HG03025 (cell line): ENCODE measurements around the gene ATG5.

Experiments used
- ATAC-seq: cut with Tn5 transposase; IDR thresholded peaks from one replicate; pipeline ENCODE4 v1.9.1; 2021; ENCODE audit warnings: mild to moderate bottlenecking, moderate library complexity; ENCODE audit not compliant: unreplicated experiment, low FRiP score

Gene ATG5

DNA sequence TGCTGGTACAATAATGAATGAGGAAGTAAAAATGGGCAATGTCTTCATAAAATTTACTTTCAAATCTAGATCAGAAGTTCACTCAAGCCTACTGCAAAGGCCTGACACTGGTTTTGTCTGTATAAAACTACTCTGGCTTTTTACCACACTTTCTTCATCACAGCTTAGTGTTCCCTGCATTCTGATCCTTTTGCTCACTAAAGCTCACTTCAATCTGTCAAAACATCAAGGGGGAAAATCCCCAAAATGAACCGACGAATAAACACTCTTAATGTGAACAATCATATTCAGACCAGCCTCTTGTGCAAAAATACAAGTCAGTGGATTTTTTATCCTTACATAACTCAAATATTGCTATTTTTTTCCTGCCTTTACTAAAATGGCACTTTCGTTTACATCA is 140.9 kb downstream of the ATG5 start:
- no peak for ATAC-seq

DNA sequence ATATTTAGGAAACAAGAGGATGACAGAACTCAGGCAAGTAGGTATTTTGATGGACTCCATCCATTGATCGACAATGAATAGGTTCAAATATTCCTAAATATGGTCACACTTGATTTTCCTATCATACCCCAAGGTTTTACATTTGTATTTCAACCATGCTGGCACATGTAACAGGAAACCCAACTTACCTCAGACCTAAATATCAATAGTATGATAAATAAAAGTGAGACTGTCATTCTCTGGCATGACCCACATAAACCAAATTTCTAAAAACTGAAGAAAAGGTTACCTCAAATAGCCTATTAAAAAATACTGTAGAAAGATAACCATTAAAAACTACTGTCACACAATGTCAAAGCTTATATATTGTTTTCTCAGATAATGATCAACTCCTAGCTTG is 142.1 kb downstream of the ATG5 start:
- no peak for ATAC-seq

DNA sequence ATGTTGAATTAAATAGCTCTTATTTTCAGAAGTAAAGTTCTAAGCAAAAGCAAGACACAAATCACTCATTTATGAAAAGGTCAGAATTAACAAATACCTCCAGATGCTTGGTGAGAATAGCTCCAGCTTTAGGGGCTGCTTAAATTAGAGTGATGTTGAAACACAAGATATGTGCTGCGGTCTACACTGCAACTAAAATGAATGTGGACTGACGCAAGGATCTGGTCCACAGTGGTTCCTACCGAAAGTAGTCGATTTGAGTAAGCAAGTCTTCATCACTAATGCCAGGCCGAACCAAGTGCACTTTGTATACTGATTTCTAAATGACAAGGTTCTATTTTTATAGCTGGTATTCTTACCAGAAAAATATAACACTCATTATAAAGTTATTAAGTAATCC is 143.1 kb downstream of the ATG5 start:
- peak; percentile 83 for ATAC-seq

DNA sequence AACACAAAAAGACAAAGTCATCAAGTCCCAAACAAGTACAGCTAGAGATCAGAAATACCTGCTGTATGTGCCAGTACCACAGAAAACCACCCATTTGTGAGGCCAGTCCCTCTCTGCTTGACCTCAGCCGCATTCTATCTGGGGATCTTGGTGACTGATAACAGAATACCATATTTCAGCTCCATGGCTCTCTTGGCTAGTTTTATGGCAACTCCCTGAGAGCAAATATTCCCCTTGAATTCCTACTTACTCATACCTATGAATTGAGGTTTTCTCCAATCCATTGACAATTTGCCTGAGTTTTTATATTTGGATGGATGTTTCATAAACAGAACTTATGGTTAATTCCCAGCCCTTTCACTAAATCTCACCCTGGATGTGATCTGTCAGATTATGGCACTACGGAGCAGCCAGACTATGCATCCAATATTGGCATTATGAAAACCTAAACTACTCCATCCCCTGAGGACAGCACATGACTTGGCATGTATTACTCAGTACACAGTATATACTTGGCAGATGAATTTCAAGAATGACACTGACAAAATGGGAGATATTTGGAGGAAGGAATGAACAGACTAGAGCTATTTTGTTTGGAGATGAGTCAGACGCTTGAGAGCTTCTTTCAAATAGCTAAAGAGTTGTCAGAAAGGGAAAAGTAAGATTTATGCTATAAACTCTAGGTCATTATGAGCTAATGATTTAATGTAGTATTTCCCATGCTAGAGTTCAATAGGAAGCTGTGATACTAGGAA is 143.7 kb downstream of the ATG5 start:
- peak; percentile 46 for ATAC-seq

DNA sequence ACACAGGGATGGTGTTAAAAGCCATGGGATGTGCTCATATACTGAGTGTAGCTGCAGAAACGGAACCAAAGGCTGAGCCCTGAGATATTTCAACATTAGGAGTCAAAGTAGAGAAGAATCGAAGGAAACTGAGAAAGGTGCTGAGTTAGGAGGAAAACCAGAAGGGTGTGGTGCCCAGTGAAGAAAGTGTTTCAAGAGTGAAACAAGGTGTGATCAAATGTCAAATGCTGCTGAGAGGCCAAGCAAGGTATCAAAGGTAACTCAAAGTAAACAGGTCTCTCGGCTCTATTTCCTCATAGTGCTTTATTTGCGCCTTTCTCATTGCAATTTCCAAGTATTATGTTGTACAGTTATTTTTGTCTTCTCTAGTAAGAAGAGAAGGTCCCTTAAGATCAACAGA is 145.4 kb downstream of the ATG5 start:
- no peak for ATAC-seq

DNA sequence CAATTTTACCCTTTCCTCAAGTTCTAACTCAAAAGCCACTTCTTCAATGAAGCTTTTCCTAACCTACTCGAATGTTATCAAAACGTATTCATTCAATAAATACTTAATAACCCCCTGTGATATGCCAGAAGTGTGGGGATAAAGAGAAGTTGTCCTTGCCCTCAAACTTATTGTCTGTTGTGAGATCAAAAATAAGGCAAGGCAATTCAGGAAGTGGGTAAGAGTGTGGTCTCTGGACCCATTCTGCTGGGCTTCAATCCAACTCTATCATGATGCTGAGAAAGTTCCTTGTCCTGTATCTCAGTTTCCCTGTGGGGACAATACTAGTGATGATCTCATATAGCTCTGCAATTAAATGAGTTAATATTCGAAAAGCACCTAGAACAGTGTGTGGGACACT is 146.7 kb downstream of the ATG5 start:
- no peak for ATAC-seq

DNA sequence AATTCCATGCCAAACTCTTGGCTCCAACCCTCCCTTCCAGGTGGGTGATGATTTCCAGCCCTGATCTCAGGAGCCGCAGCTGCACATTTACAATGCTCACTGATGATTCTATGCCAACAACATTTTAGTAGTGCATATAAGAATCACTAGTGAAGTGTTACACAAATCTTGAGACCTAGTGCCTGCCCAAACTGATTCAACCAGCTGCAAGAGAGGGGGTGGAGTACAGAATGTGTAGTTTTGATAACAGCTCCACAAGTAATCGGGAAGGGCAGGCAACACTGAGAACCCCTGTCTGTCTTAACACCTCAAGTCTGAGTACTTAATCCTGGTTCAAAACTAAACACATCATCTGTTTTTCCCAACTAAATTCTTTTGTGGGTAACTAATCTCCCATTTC is 147.8 kb downstream of the ATG5 start:
- ATAC-seq, result no peak

DNA sequence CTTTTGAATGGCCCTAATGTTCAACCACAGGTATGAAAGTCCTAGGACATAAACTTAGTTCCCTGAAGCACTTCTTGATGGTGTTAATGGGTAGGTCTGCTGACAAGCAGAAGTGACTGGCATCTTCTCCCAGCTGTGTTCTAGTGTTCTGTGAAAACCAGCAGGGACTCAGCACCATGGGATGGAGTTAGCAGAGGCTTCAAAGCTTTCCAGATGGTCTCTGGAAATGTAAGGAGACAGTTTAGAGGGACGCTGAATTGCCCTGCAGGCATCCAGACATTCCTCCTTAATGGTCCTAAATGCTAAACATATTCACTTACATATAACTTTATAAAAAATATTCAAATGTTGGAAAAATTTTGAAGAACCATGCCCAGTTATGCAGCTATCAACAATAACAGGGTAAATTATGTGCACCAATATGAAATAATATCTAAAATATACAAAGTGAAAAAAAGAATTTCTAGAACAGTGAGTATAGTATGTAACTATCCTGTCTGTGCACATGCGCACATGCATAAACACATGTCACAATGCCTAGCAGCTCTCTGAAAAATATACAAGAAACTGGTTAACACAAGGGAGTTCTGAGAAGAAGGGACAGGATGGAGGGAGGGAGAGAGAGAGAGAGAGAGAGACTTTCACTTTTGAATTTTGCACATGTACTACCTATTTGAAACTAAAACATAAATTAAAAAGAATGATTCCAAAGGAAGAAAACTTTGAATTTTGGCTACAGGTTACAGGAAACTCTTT is 152.3 kb downstream of the ATG5 start:
- ATAC-seq, result no peak

DNA sequence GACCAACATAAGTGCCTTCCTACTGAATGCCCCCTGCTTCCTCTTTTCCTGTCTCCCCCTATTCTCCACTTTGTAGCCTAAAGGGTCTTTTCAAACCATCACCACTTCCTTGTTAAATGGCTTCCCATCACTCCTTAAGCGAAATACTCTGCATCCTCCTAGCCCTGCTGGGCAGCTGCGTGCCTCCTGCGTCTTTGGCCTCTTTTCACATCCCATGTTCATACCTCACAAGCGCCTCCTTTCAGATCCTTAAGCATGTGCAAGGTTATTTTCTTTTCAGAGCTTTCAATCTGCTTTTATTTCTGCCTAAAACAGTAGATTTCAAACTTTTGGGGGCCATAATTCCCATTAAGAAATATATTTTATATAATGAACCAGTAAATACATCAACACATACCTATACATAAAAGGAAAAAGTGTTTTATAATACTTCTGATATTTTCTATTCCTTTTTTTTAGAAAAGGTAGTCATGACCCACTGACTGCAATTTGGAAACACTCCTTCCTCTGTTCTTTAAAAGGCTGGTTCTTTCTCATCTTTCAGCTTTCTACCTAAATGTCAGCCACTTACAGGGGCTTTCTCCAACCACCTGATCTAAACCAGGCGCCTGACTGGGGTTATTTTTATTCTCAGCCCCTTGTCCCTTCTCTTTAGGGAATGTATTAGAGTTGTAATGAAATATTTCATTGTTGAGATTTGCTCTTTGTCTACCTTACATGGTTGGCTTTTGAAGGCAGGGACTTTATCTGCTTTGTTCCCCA is 155.3 kb downstream of the ATG5 start:
- no peak for ATAC-seq

DNA sequence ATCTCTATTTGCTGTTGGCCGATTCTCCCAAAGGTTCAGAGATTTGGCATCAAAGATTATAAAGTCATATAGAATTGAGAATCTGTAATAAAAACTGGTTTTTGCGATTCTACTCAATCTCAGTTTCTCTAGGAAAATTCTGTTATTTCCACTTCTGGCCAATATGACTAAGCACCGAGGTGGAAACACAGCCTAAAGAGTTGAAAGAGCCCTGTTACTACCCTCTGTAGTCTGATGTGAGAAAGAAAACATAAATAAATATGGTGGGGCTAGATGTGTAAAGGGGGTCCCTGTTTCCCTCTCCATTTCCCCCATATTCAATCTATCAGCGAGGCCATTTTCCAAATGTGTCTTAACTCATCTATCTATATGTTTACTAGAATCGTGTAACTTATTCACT is 156.0 kb downstream of the ATG5 start:
- ATAC-seq, result no peak

DNA sequence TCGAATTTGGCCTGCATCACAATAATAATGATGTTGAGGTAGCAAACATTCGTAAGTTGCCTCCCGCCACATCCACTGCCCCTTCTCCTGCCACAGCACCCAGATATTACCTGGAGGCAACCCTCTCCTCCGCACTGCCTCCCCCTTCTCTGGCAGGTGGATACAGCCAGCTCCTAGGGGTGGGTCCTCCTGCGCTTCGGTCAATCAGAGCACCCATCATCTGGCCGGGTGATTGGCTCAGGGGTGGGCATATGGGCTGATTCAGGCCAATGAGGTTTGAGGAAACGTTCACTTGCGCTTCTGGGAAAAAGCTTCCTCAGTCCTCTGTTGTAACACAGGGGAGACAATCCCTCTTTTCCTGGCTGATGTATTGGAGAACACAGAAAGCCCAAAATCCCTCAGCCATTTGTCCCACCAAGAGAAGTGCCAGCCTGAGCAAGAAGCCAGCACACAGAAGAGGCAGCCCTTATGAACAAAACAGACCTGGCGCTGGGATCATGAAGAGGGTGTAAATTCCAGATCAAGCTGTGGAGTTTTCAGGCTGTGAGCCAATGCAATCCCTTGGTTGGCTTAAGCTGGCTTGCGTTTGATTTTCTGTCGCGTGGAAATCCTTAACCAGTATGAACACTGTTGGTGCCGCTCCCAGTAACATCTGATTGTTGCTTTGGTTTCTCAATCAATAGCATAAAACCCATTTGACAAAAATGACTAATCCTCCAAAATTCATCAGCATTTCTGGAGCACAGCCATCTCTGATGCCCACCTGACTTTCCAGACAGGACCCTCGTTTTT is 157.3 kb downstream of the ATG5 start:
- no peak for ATAC-seq

DNA sequence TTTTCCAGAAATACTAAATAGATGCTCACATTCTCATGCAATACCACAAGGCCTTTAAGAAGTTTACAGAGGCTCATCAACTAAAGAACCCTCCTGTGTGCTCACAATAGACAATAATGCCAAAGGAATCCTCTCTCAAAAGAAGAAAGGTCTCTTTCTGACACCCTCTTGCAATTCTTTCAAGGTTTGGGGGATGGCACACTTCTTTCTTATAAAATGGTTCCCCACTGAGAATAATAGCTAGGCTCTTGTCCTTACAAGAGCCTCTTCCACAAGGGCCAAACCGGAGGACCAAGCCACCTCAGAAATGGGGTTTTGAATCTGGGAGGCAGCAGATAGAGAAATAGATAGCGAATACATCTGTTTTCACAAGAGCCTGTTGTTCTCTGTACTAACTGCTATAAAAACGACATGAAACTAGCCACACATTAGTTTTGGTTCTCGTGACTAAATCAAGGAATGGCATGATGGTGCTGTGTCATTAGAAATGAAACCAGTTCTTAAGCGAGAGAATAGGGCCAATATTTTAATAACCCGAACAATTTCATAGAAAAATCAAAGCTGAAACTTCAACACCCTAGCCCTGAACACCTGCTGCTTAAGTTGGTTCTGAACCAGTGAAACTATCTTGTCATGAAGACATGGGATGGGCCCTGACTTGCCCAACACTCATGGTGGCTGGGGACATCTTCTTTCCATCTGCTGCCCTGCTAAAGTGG is 158.3 kb downstream of the ATG5 start:
- peak; percentile 48 for ATAC-seq

DNA sequence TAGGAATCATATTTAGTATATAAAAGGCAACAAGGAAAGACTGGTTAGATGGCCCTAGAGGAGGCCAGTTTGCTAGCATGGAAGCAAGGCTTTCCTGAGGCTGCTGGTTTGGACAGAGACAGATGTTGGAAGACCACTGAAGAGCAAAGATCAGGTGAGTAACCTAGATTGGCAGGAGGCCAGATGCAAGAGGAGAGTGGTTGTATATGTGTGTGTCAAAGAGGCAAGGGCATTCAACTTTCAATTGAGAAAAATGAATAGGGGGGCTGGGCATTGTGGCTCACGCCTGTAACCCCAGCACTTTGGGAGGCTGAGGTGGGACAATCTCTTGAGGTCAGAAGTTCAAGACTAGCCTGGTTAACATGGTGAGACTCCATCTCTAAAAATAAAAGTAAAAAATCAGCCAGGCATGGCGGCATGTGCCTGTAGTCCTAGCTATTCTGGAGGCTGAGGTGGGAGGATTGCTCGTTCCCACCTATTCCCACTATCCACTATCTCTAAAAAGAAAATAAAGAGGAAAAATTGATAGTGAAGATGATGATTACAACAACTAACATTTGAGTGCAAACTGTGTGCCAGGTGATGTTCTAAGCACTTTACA is 159.6 kb downstream of the ATG5 start:
- no peak for ATAC-seq

DNA sequence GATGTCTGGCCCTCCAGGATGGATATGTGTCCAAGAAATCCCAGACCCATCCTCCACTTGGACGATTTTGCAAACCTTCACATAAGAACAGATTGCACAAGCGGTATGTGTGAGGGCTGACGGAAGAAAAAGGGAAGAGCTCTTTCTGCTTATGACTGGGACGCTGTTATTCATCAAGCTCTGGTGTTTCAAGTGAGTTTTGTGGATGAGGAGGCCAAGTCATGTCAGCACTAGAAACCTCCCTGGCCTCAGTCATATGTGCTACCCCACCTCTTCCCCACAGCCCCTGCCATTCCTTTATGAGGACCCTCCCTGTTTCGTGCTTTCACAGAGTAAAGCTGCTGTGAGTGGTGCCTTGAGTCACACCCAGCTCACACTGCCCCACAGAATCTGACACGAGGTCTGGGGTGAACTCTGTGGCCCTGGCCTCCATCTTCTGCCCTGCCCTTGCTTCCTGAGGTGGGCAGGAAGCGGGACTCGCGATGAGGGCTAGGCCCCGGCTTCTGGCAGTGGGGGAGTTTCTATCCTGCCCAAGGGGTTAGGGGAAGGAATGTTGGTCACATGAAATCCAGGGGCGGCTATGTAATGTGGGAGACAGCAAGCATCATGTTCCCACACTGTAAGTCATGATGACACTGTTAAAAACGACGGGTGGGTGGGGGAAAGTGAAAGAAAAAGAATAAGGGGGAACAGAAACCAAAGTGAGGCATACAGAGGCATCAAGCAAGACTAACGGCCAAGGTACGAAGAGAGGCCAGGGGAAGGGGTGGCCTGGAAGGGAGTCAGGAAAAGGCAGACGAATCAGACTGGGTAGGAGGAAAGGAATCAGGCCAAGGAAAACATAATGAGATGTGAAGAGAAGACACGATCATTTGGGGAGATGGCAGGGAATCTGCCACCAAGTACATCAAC is 161.3 kb downstream of the ATG5 start:
- ATAC-seq, result peak; percentile 40

DNA sequence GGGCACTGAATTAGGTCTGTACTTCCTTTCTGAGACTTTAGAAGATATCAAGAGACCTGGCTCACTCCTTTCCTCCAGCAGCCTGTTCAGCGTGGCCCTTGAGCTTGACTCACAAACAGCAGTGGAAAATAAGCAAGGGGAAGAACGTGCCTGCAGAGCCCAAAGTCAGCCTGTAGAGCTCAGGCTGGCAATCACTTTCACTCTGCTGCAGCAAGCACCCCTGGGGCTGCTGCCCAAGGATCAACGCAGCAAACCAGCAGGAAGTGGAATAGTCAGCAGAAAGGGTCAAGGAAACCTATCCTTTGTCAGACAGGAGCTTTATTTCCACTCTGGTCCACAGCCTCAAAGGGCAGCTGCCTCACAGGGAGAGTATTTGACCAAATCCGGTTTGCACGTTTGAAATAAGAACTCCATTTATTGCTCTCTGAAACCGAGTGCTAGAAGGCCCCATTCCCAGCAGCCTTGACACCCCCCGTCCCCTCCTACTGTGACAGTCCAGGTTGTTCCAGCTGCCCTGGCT is 162.1 kb downstream of the ATG5 start:
- no peak for ATAC-seq

DNA sequence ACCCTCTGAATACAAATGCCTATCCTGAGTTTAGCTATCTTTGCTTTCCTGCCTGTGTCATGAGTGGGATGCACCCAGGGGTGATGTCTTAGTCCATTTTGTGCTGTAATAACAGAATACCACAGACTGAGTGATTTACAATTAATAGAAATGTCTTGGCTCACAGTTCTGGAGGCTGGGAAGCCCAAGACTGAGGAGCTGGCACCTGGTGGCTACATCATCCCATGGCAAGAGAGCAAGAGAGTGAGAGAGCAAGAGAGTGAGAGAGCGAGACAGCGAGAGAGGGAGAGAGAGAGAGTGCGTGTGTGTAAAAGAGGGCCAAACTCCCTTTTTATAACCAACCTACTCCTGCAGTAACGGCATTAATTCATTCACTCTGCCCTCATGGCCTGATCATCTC is 162.6 kb downstream of the ATG5 start:
- no peak for ATAC-seq

DNA sequence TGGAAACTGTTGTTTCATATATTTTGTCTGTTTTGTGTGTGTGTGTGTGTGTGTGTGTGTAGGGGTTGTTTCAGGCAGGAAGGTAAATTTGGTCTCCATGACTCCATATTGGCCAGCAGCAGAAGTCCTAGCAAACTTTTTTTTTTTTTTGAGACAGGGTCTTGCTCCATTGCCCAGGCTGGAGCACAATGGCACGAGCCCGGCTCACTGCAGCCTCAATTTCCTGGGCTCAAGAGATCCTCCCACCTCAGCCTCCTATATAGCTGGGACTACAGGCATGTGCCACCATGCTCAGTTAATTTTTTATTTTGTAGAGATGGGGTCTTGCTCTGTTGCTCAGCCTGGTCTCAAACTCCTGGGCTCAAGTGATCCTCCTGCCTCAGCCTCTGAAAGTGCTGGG is 163.7 kb downstream of the ATG5 start:
- no peak for ATAC-seq

DNA sequence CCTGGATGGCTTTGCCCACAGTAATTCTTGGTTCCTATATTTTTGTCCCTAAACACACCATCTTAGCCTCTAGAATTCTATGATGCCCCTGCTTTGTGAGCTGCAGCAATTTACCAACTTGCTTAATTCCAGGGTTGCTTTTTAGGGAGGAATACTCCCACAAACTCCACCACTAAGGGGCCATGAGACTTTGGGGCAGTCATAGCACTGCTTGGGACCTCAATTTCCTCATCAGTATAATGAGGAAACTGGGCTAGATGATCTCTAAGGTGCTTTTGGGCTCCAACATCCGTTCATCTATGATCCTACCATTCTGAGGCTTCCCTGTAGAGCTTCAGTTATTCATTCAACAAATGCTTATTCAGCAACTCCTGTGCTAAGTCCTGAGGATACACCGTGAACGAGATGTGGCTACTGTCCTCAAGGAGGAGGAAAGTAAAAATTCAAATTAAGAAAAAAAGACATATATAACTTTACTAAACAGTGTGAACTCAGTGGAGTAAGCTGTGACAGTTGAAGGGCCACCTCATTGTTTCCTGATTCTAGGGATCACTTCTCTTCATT is 164.2 kb downstream of the ATG5 start:
- no peak for ATAC-seq
